ENCODE data around the gene DRAP1. TPM values are rescaled to one million over a fixed set of nuclear protein-coding genes. Genes with fewer than 3 reads are reported as not detected.
"Not testable (repeated sequence)": the region's sequence is repeated elsewhere in the genome, so short reads cannot be mapped to it uniquely, and the experiment has no call there.

DRAP1 gene
- total and polyA plus RNA-seq, 9 donors: 73.4 to 105 (median 93.3) TPM

- Histone ChIP-seq H3K9me3 (replicated peaks; ENCODE audit: control insufficient read depth, low read depth, low read length) (no peaks in the 10 kb centered on the region), H3K4me1 (ENCODE audit: control insufficient read depth, insufficient read depth, low read length) (no peaks in the 10 kb centered on the region), H3K4me3 (ENCODE audit: low read length) (no peak overlapping the region), H3K27ac (ENCODE audit: low read length) (no peak overlapping the region), H3K27me3 (ENCODE audit: control insufficient read depth, insufficient read depth, low read length) (peaks cover 6% of the 10 kb centered on the region), H3K36me3 (ENCODE audit: control insufficient read depth, insufficient read depth, low read length) (no peaks in the 10 kb centered on the region)
- WGBS (ENCODE audit: insufficient coverage): 79% methylated on average over 8 of the region's 11 CpGs
- no peak for DNase-seq
Measured at GRCh38 chr11:65945941-65946558, 26.8 kb downstream of the DRAP1 start.

DNA sequence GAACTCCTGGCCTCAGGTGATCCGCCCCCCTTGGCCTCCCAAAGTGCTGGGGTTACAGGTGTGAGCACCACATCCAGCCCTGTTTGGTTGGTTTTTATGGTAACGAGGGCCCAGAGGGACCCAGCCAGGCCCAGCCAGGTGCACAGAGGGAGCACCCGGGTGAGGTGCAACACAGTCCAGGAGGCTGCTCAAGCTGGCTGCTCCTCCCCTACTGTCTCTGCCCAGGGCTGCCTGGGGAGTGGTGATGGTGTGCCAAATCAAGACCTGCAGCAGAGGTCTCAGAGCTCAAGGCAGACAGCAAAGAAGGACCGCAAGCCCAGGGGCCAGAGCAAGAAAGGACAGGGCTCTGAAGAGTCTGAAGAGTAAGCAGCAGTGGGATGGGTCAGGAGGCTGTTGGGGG is 27.4 kb downstream of the DRAP1 start:
- Histone ChIP-seq H3K9me3 (replicated peaks; ENCODE audit: control insufficient read depth, low read depth, low read length) (no peaks in the 10 kb centered on the region), H3K36me3 (ENCODE audit: control insufficient read depth, insufficient read depth, low read length) (no peaks in the 10 kb centered on the region), H3K4me1 (ENCODE audit: control insufficient read depth, insufficient read depth, low read length) (no peaks in the 10 kb centered on the region), H3K4me3 (ENCODE audit: low read length) (no peak overlapping the region), H3K27ac (ENCODE audit: low read length) (no peak overlapping the region), H3K27me3 (ENCODE audit: control insufficient read depth, insufficient read depth, low read length) (peaks cover 3% of the 10 kb centered on the region)
- no peak for DNase-seq
- 80% methylated on average over 2 of the region's 4 CpGs for WGBS (ENCODE audit: insufficient coverage)

DNA sequence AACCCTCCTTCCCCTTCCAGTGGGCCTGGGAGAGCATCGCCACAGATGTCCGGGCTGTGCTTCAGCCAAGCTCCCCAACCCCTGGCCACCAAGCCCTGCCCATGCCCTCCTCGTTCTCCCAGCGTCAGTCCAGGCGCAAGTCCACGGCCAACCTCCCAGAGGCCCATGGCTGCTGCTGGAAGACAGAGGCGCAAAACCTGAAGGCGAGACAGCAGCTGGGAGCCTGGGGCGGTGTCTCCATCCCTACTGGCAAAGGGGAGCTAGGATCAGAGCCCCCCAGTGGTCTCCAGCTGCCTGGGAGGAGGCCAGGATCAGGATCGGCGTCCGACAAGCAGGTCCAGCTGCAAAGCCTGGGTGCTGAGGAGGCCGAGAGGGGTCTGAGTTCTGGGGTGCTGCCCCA is 27.9 kb downstream of the DRAP1 start:
- peaks cover 2% of the 10 kb centered on the region for H3K27me3 ChIP-seq (ENCODE audit: control insufficient read depth, insufficient read depth, low read length)
- no peaks in the 10 kb centered on the region for H3K9me3 ChIP-seq (replicated peaks; ENCODE audit: control insufficient read depth, low read depth, low read length)
- DNase-seq: peak; percentile 32
- H3K27ac ChIP-seq (ENCODE audit: low read length): no peak overlapping the region
- WGBS (ENCODE audit: insufficient coverage): 30% methylated on average over 13 of the region's 13 CpGs
- no peak overlapping the region for H3K4me3 ChIP-seq (ENCODE audit: low read length)
- no peaks in the 10 kb centered on the region for H3K4me1 ChIP-seq (ENCODE audit: control insufficient read depth, insufficient read depth, low read length)
- no peaks in the 10 kb centered on the region for H3K36me3 ChIP-seq (ENCODE audit: control insufficient read depth, insufficient read depth, low read length)

- no peak for DNase-seq
- 73% methylated on average over 11 of the region's 12 CpGs for WGBS (ENCODE audit: insufficient coverage)
- Histone ChIP-seq H3K27ac (ENCODE audit: low read length) (no peak overlapping the region), H3K4me3 (ENCODE audit: low read length) (no peak overlapping the region), H3K27me3 (ENCODE audit: control insufficient read depth, insufficient read depth, low read length) (no peaks in the 10 kb centered on the region), H3K36me3 (ENCODE audit: control insufficient read depth, insufficient read depth, low read length) (no peaks in the 10 kb centered on the region), H3K4me1 (ENCODE audit: control insufficient read depth, insufficient read depth, low read length) (no peaks in the 10 kb centered on the region), H3K9me3 (replicated peaks; ENCODE audit: control insufficient read depth, low read depth, low read length) (no peaks in the 10 kb centered on the region)
Measured at GRCh38 chr11:65947603-65948125, 28.4 kb downstream of the DRAP1 start.

- not testable (repeated sequence) for DNase-seq; H3K4me3 ChIP-seq (ENCODE audit: low read length)
- 89% methylated on average over 4 of the region's 5 CpGs for WGBS (ENCODE audit: insufficient coverage)
Measured at GRCh38 chr11:65950711-65951110, 31.5 kb downstream of the DRAP1 start.

DNA sequence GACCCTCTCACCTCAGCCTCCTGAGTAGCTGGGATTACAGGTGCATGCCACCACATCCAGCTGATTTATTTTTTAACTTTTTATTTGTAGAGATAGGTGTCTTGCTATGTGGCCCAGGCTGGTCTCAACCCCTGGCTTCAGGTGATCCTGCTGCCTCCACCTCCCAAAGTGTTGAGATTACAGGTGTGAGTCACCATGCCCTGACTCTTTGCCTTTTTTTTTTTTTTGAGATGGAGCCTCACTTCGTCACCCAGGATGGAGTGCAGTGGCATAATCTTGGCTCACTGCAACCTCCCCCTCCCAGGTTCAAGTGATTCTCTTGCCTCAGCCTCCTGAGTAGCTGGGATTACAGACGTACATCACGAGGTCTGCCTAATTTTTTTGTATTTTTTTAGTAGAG is 32.4 kb downstream of the DRAP1 start:
- H3K4me3 ChIP-seq (ENCODE audit: low read length); H3K36me3 ChIP-seq (ENCODE audit: control insufficient read depth, insufficient read depth, low read length); H3K27ac ChIP-seq (ENCODE audit: low read length); H3K4me1 ChIP-seq (ENCODE audit: control insufficient read depth, insufficient read depth, low read length); H3K9me3 ChIP-seq (replicated peaks; ENCODE audit: control insufficient read depth, low read depth, low read length); H3K27me3 ChIP-seq (ENCODE audit: control insufficient read depth, insufficient read depth, low read length); DNase-seq: not testable (repeated sequence)
- 55% methylated on average over 2 of the region's 3 CpGs for WGBS (ENCODE audit: insufficient coverage)

More at GRCh38 chr11:65950711-65951110, 31.5 kb downstream of the DRAP1 start:
- H3K27ac ChIP-seq (ENCODE audit: low read length); H3K4me1 ChIP-seq (ENCODE audit: control insufficient read depth, insufficient read depth, low read length); H3K36me3 ChIP-seq (ENCODE audit: control insufficient read depth, insufficient read depth, low read length); H3K9me3 ChIP-seq (replicated peaks; ENCODE audit: control insufficient read depth, low read depth, low read length); H3K27me3 ChIP-seq (ENCODE audit: control insufficient read depth, insufficient read depth, low read length): not testable (repeated sequence)

GRCh38 chr11:65952052-65952521 is 32.9 kb downstream of the DRAP1 start:
- no peaks in the 10 kb centered on the region for H3K9me3 ChIP-seq (replicated peaks; ENCODE audit: control insufficient read depth, low read depth, low read length)
- H3K27me3 ChIP-seq (ENCODE audit: control insufficient read depth, insufficient read depth, low read length): no peaks in the 10 kb centered on the region
- DNase-seq: no peak
- 57% methylated on average over 3 of the region's 6 CpGs for WGBS (ENCODE audit: insufficient coverage)
- no peaks in the 10 kb centered on the region for H3K36me3 ChIP-seq (ENCODE audit: control insufficient read depth, insufficient read depth, low read length)
- no peak overlapping the region for H3K4me3 ChIP-seq (ENCODE audit: low read length)
- H3K27ac ChIP-seq (ENCODE audit: low read length): no peak overlapping the region
- no peaks in the 10 kb centered on the region for H3K4me1 ChIP-seq (ENCODE audit: control insufficient read depth, insufficient read depth, low read length)

DNA sequence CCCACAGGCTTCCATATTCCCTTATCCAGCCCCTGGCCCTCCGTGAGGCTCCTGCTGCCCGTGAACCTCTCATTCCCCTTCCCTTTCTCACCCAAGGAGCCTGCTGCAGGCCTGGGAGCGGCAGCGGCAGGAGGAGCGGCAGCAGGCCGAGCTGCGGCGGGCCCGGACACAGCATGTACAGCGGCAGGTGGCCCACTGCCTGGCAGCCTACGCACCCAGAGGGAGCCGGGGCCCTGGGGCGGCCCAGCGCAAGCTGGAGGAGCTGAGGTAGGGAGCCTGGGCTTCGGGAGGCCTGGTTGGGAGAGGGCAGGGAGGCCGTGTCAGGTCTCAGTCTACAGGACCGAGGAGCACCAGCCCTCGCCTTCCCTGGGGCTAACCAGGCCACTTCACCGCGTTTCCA is 34.2 kb downstream of the DRAP1 start:
- Histone ChIP-seq H3K27ac (ENCODE audit: low read length) (no peak overlapping the region), H3K36me3 (ENCODE audit: control insufficient read depth, insufficient read depth, low read length) (no peaks in the 10 kb centered on the region), H3K27me3 (ENCODE audit: control insufficient read depth, insufficient read depth, low read length) (no peaks in the 10 kb centered on the region), H3K4me1 (ENCODE audit: control insufficient read depth, insufficient read depth, low read length) (no peaks in the 10 kb centered on the region), H3K4me3 (ENCODE audit: low read length) (no peak overlapping the region), H3K9me3 (replicated peaks; ENCODE audit: control insufficient read depth, low read depth, low read length) (no peaks in the 10 kb centered on the region)
- DNase-seq: no peak
- 87% methylated on average over 16 of the region's 20 CpGs for WGBS (ENCODE audit: insufficient coverage)

DNA sequence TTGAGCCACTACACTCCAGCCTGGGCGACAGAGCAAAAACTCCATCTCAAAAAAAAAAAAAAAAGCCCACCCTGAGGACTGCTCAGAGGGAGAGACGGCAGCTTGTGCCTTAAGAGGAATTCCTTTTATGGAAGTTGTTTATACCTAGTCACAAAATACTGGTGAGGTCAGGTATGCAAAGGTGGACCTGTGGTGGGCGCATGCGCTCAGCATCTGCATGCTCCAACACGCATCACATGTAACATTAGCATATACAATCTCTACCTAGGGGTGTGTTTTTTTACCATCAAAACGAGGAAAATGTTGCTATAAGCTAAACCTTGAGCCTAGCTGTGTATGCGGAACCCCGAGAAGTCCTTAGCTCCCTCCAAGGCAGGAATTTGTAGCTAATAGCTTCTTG is 35.5 kb downstream of the DRAP1 start:
- Histone ChIP-seq H3K27me3 (ENCODE audit: control insufficient read depth, insufficient read depth, low read length) (no peaks in the 10 kb centered on the region), H3K4me1 (ENCODE audit: control insufficient read depth, insufficient read depth, low read length) (no peaks in the 10 kb centered on the region), H3K36me3 (ENCODE audit: control insufficient read depth, insufficient read depth, low read length) (no peaks in the 10 kb centered on the region), H3K27ac (ENCODE audit: low read length) (no peak overlapping the region), H3K4me3 (ENCODE audit: low read length) (no peak overlapping the region), H3K9me3 (replicated peaks; ENCODE audit: control insufficient read depth, low read depth, low read length) (no peaks in the 10 kb centered on the region)
- WGBS (ENCODE audit: insufficient coverage): 69% methylated on average over 3 of the region's 8 CpGs
- no peak for DNase-seq

GRCh38 chr11:65958291-65958690 is 39.1 kb downstream of the DRAP1 start:
- no peak for DNase-seq
- Histone ChIP-seq H3K4me3 (ENCODE audit: low read length) (no peak overlapping the region), H3K9me3 (replicated peaks; ENCODE audit: control insufficient read depth, low read depth, low read length) (no peaks in the 10 kb centered on the region), H3K27me3 (ENCODE audit: control insufficient read depth, insufficient read depth, low read length) (no peaks in the 10 kb centered on the region), H3K36me3 (ENCODE audit: control insufficient read depth, insufficient read depth, low read length) (no peaks in the 10 kb centered on the region), H3K27ac (ENCODE audit: low read length) (no peak overlapping the region), H3K4me1 (ENCODE audit: control insufficient read depth, insufficient read depth, low read length) (peaks cover 18% of the 10 kb centered on the region)
- WGBS (ENCODE audit: insufficient coverage): 29% methylated on average over 1 of the region's 4 CpGs
